K562 (cell line): ENCODE data around the gene KAZN. TPM values are rescaled to one million over a fixed set of nuclear protein-coding genes. Genes with fewer than 3 reads are reported as not detected.

Source experiments
- ATAC-seq: fragments of 200-7000 bp; cut with Tn5 transposase; 3 replicates; pipeline ENCODE4 v1.9.1; 2020; ENCODE audit warnings: moderate library complexity
- BruUV-seq: library from RNA; stranded (reverse); fragments of 400-500 nt; replicated peaks from 2 replicates; lab custom pipeline; 2021; lab: Mats Ljungman, UMichigan
- CTCF ChIA-PET: fragments of 300-600 bp; formaldehyde crosslinking; extraction: SDS; loops from one replicate; lab custom pipeline; 2021; ENCODE audit warnings: low intra/inter-chr PET ratio; lab: Yijun Ruan, JAX
- POLR2A ChIA-PET: fragments of 300-600, 350-650 bp; sonication (Branson Sonifier 250); formaldehyde crosslinking; extraction: SDS; loops from one replicate; lab custom pipeline; 2021; ENCODE audit warnings: antibody characterized with exemption, inconsistent platforms; lab: Yijun Ruan, JAX
- DNase-seq, 4 experiments: peaks; one replicate each; pipeline versions ENCODE4 v3.0.0 to v3.0.0-alpha.2; 2011 to 2018; ENCODE audit warnings: low spot score in 3 of 4, mixed read lengths in 3 of 4; ENCODE audit errors: extremely low read depth in 1 of 4
- FAIRE-seq: peaks from 2 replicates; lab custom pipeline; 2011; peaks lifted over from hg19 to GRCh38; lab: Jason Lieb, UNC
- H2AFZ ChIP-seq: 2 replicates; pipeline ENCODE4 v1.6.0; 2011; ENCODE audit warnings: low read depth, low read length, control low read depth, inconsistent platforms
- H3K27ac ChIP-seq: fragments of 200-600 bp; 3 replicates; pipeline ENCODE4 v1.8.0; 2011; ENCODE audit warnings: low read depth, mild to moderate bottlenecking, control low read depth, inconsistent platforms, low read length, moderate library complexity, mixed read lengths; ENCODE audit errors: extremely low read depth
- H3K27me3 ChIP-seq, 2 experiments: fragments of 300-600 bp in 1 of 2; 2 replicates in 1 of 2; 3 replicates in 1 of 2; pipeline versions ENCODE4 v1.6.0 to v1.8.0; 2011; ENCODE audit warnings: inconsistent platforms in 2 of 2, low read length in 2 of 2, mild to moderate bottlenecking in 1 of 2, mixed read lengths in 1 of 2, moderate library complexity in 1 of 2; ENCODE audit not compliant: control insufficient read depth in 2 of 2, insufficient read depth in 2 of 2
- H3K36me3 ChIP-seq: fragments of 300-600 bp; 3 replicates; pipeline ENCODE4 v1.8.0; 2011; ENCODE audit warnings: mild to moderate bottlenecking, low read length, inconsistent platforms; ENCODE audit not compliant: control insufficient read depth, insufficient read depth
- H3K4me1 ChIP-seq, 2 experiments: fragments of 200-600 bp in 1 of 2; replicated peaks in 1 of 2; 2 replicates in 1 of 2; 3 replicates in 1 of 2; pipeline versions ENCODE4 v1.5.1 to v1.8.0; 2011; ENCODE audit warnings: inconsistent platforms in 2 of 2, low read length in 2 of 2, mild to moderate bottlenecking in 1 of 2, mixed read lengths in 1 of 2, moderate library complexity in 1 of 2; ENCODE audit not compliant: control insufficient read depth in 2 of 2, insufficient read depth in 2 of 2
- H3K4me2 ChIP-seq: 2 replicates; pipeline ENCODE4 v1.6.1; 2011; ENCODE audit warnings: low read length, control low read depth, inconsistent platforms, mixed read lengths; ENCODE audit not compliant: insufficient read depth
- H3K4me3 ChIP-seq: fragments of 200-600 bp; sonication (generic), shearing (Covaris generic); 2 replicates; pipeline ENCODE4 v1.5.1; 2016; ENCODE audit warnings: control low read depth, inconsistent platforms
- H3K79me2 ChIP-seq: fragments of 200-600 bp; 3 replicates; pipeline ENCODE4 v1.8.0; 2011; ENCODE audit warnings: low read length, inconsistent platforms; ENCODE audit not compliant: control insufficient read depth, insufficient read depth
- H3K9ac ChIP-seq, 2 experiments: 2 replicates each; pipeline versions ENCODE4 v1.6.0 to v1.6.1; 2011; ENCODE audit warnings: low read depth in 2 of 2, low read length in 2 of 2, control low read depth in 1 of 2, inconsistent platforms in 1 of 2, mild to moderate bottlenecking in 1 of 2, mixed read lengths in 1 of 2; ENCODE audit not compliant: insufficient read depth in 1 of 2
- H3K9me1 ChIP-seq: one replicate; pipeline ENCODE4 v1.6.0; 2011; ENCODE audit warnings: inconsistent platforms, mild to moderate bottlenecking, low read length, moderate library complexity; ENCODE audit not compliant: control insufficient read depth, insufficient read depth
- H3K9me3 ChIP-seq: replicated peaks from 2 replicates; pipeline ENCODE4 v1.5.1; 2011; ENCODE audit warnings: low read depth, low read length, inconsistent platforms; ENCODE audit not compliant: control insufficient read depth, insufficient read depth
- H4K20me1 ChIP-seq: replicated peaks from 2 replicates; pipeline ENCODE4 v1.6.1; 2011; ENCODE audit warnings: low read length, inconsistent platforms, mixed read lengths; ENCODE audit not compliant: control insufficient read depth, insufficient read depth
- PREB ChIP-seq: sonication (generic); formaldehyde crosslinking; IDR thresholded peaks from 2 replicates; pipeline ENCODE4 v1.8.1; 2023; ENCODE audit warnings: mild to moderate bottlenecking, missing genetic modification reagents
- PTBP1 ChIP-seq: fragments of 200-400 bp; formaldehyde crosslinking; IDR thresholded peaks from 2 replicates; pipeline ENCODE4 v1.6.1; 2017; ENCODE audit warnings: low read depth, low read length
- SIRT6 ChIP-seq: IDR thresholded peaks from one replicate; pipeline ENCODE4 v1.6.1; 2012; ENCODE audit warnings: low read depth, mild to moderate bottlenecking, control low read depth, inconsistent platforms, low read length, moderate library complexity
- ZNF282 ChIP-seq: sonication (generic); formaldehyde crosslinking; IDR thresholded peaks from 2 replicates; pipeline ENCODE4 v1.8.1; 2023; ENCODE audit warnings: missing genetic modification reagents
- ZNF589 ChIP-seq: fragments of 200-800 bp; sonication (Bioruptor generic); IDR thresholded peaks from 2 replicates; pipeline ENCODE4 v1.6.1; 2016; ENCODE audit warnings: low read depth, missing genetic modification characterization, missing compliant biosample characterization
- WGBS: fragments of 100-300 bp; shearing (Covaris generic); methylation state at CpG from one replicate; pipeline ENCODE4 v1.1.6; 2016; ENCODE audit warnings: low coverage, mixed read lengths; ENCODE audit not compliant: insufficient coverage; ENCODE audit errors: missing lambda C conversion rate; 5-methylcytosine and 5-hydroxymethylcytosine counted together
- in situ Hi-C: fragments of 300-500 bp; cut with MboI; formaldehyde crosslinking; loops from 4 replicates; pipeline ENCODE4 v1.15.0; 2018; ENCODE audit warnings: inconsistent platforms, mixed read lengths
- intact Hi-C: fragments of 100-400 bp; cut with micrococcal nuclease; formaldehyde crosslinking; loops from 2 replicates; pipeline ENCODE4 v1.14.2; 2022
- polyA plus RNA-seq, 8 experiments: library from polyadenylated mRNA; depleted of rRNA in 4 of 8; stranded (reverse) in 5 of 8; unstranded in 3 of 8; fragments of >200 nt; fragmentation: Nextera tagmentation in 2 of 8; fragmentation: Illumina TruSeq in 1 of 8; extraction: Ambion mirVana in 2 of 8; extraction: Trizol in 1 of 8; gene quantifications; 2 replicates each; pipeline versions ENCODE4 v1.2.1 to v1.2.3, GENCODE V29; 2011 to 2014; ENCODE audit warnings: inconsistent platforms in 1 of 8, missing spikeins in 1 of 8
- total RNA-seq, 7 experiments: library from RNA; depleted of rRNA in 6 of 7; stranded (reverse); fragments of >200 nt in 6 of 7; fragmentation: Illumina TruSeq in 2 of 7; extraction: Trizol in 2 of 7; gene quantifications; 2 replicates each; pipeline versions ENCODE4 v1.2.1 to v1.2.3, GENCODE V29; 2011 to 2021; ENCODE audit warnings: low replicate concordance in 1 of 7
- TF ChIP-seq, protein P1 (sequence below): fragments of 200-800 bp; sonication (Bioruptor generic); IDR thresholded peaks from 2 replicates; pipeline ENCODE4 v1.6.1; 2017; ENCODE audit warnings: missing genetic modification characterization, missing compliant biosample characterization

The KAZN gene
- total and polyA plus RNA-seq, 9 of the 15 experiments (the other 6 are each of a cell fraction or from before 2014, with no cell fraction given): 2.1 to 21.6 (median 5.4) TPM

GRCh38 chr1:14735841-14736240, 137.4 kb downstream of the KAZN start:
- H3K4me1 ChIP-seq: peaks cover 0 to 6% of the 10 kb centered on the region in 2 experiments; a peak in 2 of 5 replicates
- intact Hi-C loops: loop anchor here (10.0 kb wide), 1 partner anchor 621 kb away; no protein-coding TSS in a partner anchor

More at GRCh38 chr1:14735841-14736240, 137.4 kb downstream of the KAZN start:
- no peak overlapping the region for H3K4me3 ChIP-seq
- TF ChIP-seq ZNF282 (CRISPR knock-in tag) (no peak), ZNF589 (CRISPR knock-in tag) (no peak), PREB (CRISPR knock-in tag) (no peak), SIRT6 (no peak), PTBP1 (no peak)
- TF ChIP-seq, protein P1, sequence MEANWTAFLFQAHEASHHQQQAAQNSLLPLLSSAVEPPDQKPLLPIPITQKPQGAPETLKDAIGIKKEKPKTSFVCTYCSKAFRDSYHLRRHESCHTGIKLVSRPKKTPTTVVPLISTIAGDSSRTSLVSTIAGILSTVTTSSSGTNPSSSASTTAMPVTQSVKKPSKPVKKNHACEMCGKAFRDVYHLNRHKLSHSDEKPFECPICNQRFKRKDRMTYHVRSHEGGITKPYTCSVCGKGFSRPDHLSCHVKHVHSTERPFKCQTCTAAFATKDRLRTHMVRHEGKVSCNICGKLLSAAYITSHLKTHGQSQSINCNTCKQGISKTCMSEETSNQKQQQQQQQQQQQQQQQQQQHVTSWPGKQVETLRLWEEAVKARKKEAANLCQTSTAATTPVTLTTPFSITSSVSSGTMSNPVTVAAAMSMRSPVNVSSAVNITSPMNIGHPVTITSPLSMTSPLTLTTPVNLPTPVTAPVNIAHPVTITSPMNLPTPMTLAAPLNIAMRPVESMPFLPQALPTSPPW (CRISPR knock-in tag): no peak
- DNase-seq (no peak), ATAC-seq (no peak), FAIRE-seq (no peak)
- H3K4me2 ChIP-seq: no peak overlapping the region
- H3K36me3 ChIP-seq: no peaks in the 10 kb centered on the region
- no TSS peak for BruUV-seq
- no peaks in the 10 kb centered on the region for H3K9me3 ChIP-seq
- ChIA-PET POLR2A (interaction anchor here (0.6 to 0.7 kb wide), 2 partner anchors 37 to 177 kb away, joined by 3 read pairs; no protein-coding TSS in a partner anchor), CTCF (no interaction called here)
- H3K9me1 ChIP-seq: no peaks in the 10 kb centered on the region
- H3K27ac ChIP-seq: no peak overlapping the region
- H4K20me1 ChIP-seq: no peaks in the 10 kb centered on the region
- H3K9ac ChIP-seq: no peak overlapping the region
- WGBS: 2% methylated on average over 4 of the region's 4 CpGs
- no peak overlapping the region for H2AFZ ChIP-seq
- in situ Hi-C loops: no loop called here
- H3K27me3 ChIP-seq: peaks cover 59 to 61% of the 10 kb centered on the region in 2 experiments
- H3K79me2 ChIP-seq: no peaks in the 10 kb centered on the region
